Activated naive CD4-positive, alpha-beta T cell (primary cell): Measurements from ENCODE around the gene MC1R.
"Not testable (repeated sequence)": the region's sequence is repeated elsewhere in the genome, so short reads cannot be mapped to it uniquely, and the experiment has no call there.

ENCODE experiments used
- DNase-seq, 4 experiments: peaks; one replicate each; lab custom pipeline; 2025; lab: John Stamatoyannopoulos, UW

Gene MC1R

DNA sequence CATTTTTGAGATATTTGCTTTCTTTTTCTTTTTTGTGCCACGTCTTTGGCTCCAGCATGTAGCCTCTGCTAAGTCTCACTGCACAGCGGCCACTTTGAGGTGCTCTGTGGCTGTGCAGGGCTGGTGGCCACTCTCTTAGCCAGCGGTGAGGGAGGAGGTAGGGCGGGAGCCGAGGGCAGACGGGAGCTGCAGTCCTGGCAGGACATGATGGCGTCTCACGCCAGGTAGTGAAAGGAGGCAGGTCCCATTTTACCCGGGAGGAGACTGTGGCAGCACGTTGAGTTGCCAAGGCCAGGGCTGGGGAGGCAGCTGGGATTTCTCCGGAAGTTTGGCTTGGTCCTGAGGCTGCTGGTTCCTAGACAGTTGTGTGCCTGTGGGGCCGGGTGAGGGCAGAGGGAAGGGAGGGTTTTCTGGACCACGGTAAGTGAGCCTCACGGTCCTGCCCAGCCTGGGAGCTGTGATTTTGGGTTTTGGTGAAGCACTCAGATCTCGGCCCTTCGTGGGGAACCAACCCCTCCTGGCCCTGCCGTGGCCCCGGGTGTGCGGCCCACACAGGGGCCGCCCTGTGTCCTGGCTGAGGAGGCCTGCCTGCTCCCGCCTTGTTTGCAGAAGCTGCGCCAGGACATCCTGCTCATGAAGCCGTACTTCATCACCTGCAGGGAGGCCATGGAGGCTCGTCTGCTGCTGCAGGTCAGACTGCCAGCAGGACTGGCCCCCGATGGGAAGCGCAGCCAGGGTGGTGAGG, 44.3 kb downstream of the MC1R start:
- no peak for DNase-seq

DNA sequence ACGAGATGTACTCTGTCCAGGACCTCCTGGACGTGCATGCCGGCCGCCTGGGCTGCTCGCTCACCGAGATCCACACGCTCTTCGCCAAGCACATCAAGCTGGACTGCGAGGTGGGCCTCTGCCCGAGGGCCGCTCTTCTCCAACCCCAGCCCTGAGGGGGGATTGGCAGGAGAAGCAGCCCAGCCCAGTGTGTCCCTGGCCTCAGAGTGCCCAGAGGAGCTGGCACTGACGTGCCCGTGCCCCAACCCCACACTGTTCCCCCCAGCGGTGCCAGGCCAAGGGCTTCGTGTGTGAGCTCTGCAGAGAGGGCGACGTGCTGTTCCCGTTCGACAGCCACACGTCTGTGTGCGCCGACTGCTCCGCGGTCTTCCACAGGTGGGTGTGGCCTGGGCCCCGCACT, 45.5 kb downstream of the MC1R start:
- DNase-seq, result no peak

DNA sequence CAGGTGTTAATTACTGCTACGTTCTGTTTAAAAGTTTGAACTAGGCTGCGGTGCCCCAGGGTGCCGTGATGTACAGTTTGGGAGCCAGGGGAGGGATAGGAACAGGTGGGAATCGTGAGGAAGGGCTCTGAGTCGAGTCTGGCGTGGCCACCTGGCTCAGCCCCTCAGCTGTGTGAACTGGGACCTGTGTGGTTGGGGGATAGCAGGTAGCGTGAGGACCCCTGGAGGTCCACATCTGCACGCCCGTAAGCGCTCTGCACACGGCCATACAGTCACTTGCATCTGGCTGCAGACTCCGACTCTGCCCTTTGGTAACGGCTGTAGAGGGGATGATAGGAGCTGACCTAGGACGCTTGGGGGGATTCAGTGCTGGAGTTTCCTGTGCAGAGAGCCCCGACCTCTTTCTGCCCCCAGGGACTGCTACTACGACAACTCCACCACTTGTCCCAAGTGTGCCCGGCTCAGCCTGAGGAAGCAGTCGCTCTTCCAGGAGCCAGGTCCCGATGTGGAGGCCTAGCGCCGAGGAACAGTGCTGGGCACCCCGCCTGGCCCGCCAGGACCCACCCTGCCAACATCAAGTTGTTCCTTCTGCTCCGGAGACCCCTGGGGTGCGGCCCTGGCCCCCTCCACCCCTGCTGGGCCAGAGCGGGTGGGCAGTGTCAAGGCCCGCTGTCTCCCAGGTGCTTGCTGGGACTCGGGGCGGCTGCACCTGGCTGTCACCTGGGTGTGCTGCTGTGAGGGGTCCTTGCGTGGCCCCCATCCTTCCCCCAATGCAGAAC, 47.0 kb downstream of the MC1R start:
- DNase-seq, result no peak

DNA sequence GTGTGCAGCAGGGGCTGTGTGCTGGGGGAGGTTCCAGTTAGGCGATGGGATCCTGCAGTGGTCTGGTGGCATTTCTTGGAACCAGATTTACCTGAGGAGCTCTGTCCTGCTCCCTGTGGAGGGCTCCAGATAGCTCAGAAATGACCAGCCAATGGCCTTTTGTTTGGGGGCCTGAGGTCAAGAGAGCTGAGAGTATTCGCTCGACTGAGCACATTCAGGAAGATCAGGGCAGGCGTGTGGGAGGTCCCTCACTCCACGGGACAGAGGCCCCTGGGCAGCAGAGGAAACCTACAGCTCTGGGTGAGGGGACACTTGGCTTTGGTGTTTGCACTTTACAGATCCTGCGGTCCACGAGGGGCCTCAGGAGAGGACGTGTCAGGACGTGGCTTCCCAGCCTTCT, 48.1 kb downstream of the MC1R start:
- no peak for DNase-seq

DNA sequence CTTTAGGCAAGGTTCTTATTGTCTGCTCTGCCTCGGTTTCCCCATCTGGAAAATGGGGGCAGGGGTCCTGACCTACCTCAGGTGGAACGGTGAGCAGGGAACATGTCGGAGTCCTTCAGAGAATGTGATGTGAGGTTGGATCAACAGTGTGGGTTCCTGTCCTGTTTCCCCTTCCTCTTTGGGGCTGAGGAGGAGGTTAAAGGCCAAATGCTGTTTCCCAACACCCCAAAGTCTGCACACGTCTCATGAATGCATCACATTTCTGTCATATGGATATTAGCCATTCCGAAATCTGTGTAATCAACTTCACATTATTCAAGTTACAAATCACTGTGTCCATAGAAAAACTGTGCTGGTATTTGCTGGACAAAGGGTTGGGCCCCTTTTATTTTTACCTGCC, 48.8 kb downstream of the MC1R start:
- not testable (repeated sequence) for DNase-seq

DNA sequence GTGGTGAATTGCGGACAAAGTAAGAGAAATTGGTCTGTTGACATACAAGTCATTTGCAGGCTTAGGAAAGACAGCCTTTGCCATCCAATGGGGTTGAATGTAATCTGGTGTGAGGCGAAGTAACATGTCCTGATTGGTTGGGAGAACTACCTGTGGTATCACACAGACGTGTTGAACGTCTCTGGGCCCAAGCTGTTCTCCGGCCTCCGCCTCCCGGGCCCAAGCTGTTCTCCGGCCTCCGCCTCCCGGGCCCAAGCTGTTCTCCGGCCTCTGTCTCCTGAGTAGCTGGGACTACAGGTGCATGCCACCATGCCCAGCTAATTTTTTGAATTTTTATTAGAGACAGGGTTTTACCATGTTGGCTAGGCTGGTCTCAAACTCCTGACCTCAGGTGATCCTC, 49.4 kb downstream of the MC1R start:
- not testable (repeated sequence) for DNase-seq

DNA sequence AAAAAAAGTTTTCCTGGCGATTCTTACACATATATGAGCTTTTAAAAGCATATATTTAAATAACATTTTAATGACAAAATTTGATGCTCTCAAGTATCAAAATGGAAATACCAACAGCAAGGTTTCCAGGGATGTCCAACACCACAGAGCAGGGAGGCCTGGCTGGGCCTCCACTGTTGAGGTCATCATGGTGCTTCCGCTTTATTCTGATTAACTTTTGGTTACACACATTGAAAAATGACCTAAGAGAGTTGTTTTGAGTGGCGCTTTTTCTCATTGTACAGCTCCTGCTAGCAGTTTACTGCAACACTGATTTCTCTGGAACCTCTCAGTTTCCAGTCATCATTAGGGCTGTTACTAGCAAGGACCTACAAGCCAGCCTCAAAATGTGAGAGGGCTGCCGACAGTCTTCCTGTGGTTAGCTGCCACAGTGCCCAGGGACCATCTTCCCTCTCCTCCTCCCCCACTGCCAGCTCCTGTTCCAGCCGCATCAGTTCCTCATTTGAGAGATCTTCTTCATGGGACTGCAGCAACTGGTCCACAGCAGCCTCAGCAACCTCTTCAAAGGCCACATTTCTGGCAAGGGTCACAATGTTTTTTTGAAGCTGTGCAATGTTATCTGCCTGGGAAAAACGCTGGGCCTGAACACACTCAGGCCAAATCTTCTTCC, 51.2 kb downstream of the MC1R start:
- DNase-seq, result no peak
